GM12872 (cell line): ENCODE measurements around the gene MTIF3.

Experiments
- TF ChIP-seq, protein P1 (sequence below): IDR thresholded peaks from 3 replicates; pipeline ENCODE4 v1.5.1; 2011; ENCODE audit warnings: low read depth, mild to moderate bottlenecking, low read length, moderate library complexity; ENCODE audit not compliant: insufficient read depth

MTIF3 gene

DNA sequence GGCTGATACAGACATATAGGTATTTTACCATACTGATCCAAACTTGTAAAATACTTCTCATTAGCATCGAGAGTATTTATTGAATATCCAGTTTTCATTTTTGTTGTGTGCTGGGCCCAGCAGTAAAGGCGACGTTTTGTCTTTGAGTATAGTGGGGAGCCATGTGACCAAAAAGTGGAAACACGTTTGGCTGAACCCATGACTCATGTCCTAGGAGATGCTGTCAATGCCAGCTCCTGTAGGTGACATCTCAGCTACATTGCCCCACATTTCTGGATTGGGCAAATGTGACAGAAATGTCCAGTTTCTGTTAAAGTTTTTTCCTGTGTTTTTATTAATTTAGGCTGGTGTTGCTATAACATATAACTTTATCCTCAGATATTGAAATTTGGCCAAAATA lies 52.0 kb downstream of the MTIF3 start:
- TF ChIP-seq, protein P1, sequence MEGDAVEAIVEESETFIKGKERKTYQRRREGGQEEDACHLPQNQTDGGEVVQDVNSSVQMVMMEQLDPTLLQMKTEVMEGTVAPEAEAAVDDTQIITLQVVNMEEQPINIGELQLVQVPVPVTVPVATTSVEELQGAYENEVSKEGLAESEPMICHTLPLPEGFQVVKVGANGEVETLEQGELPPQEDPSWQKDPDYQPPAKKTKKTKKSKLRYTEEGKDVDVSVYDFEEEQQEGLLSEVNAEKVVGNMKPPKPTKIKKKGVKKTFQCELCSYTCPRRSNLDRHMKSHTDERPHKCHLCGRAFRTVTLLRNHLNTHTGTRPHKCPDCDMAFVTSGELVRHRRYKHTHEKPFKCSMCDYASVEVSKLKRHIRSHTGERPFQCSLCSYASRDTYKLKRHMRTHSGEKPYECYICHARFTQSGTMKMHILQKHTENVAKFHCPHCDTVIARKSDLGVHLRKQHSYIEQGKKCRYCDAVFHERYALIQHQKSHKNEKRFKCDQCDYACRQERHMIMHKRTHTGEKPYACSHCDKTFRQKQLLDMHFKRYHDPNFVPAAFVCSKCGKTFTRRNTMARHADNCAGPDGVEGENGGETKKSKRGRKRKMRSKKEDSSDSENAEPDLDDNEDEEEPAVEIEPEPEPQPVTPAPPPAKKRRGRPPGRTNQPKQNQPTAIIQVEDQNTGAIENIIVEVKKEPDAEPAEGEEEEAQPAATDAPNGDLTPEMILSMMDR = no peak

DNA sequence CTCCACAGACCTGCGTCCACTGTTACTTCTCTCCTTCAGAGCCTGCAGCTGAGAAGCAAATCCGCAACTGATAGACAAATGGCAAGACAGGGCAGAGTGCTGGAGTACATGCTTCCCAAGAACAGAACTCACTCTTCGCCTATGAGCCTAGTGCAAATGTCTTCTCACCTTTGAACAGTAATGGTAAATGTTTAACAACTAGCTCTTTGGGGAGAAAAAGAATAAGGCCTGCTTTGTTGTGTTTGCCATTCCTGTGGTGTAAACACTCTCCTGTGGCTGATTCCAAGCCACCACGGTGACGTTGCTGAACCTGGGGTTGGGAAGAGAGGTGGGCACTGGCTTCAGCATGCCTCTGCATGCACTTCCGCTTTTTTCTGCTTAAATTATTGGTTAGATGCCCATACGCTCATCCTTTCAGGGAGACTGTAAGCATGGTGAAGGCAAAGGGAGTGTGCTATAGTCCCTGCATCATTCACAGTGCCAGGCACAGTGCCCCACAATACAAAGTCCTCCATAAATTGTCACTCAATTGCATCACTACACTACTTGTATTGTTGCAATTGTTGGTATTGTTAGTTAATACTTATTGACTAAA lies 54.0 kb downstream of the MTIF3 start:
- TF ChIP-seq, protein P1 = no peak

DNA sequence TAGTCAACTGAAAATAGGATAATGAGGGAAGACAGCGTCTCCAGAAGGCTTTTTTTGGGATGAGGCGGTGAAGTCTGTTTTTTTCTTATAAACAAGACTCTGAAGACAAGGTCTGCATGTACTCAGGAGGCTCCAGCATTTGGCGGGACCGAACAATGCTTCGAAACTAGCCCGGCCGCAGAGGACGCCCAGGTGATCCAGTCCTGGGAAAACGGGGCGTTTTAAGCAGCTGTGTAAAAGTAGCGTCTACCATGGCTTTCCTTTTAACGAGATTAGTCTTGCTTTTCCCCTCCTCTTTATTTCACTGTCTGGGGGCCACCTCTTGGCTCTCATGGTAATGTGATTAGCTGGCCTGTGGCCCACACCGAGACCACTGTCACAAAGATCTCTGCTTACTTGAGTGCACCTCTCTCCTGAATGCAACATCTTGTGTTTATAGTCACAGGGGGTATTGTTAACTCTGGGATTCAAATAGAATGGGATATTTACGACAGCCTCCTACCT lies 55.3 kb downstream of the MTIF3 start:
- TF ChIP-seq, protein P1 = no peak

DNA sequence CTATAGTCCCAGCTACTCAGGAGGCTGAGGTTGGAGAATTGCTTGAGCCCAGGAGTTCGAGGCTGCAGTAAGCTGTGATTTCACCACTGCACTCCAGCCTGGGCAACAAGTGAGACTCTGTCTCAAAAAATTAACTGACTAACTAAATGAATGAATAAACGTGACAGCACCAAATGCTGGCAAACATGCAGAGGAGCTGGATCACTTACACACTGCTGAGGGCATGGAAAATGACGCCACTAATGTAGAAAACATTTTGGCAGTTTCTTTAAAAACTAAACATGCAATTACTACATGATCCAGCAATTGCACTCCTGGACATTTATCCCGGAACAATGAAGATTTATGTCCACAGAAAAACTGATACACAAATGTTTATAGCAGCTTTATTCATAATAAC lies 57.3 kb downstream of the MTIF3 start:
- TF ChIP-seq, protein P1 = no peak

DNA sequence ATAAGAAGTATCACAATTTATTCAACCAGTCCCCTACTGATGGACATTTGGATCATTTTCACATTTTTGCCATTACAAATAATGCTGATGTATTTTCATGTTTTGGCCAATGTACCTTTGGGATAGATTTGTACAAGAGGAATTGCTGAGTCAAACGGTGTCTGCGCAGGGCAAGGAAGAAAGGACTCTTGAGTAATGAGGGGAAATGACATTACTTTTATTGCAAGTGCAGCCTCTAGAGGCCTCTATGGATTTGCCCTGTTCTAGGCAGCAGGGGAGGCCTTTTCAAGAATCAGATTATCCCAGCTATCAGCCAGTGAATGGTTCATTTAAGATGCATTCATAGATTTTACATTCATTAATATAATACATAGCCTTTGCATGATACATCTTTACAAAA lies 58.9 kb downstream of the MTIF3 start:
- TF ChIP-seq, protein P1 = no peak

DNA sequence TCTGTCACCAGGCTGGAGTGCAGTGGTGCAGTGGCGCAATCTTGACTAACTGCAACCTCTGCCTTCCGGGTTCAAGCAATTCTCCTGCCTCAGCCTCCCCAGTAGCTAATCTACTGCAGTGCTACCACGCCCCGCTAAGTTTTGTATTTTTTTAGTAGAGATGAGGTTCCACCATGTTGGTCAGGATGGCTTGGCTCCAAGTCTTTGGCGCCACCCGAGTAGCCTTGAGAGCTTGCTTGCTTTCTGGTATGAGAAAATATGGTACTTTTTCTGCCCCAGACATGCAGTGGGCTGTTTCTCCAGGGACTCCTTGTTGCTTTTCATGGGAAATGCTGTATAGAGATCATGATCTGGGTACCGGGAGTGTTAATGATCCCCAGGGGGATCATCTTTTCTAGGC lies 60.5 kb downstream of the MTIF3 start:
- TF ChIP-seq, protein P1 = no peak

DNA sequence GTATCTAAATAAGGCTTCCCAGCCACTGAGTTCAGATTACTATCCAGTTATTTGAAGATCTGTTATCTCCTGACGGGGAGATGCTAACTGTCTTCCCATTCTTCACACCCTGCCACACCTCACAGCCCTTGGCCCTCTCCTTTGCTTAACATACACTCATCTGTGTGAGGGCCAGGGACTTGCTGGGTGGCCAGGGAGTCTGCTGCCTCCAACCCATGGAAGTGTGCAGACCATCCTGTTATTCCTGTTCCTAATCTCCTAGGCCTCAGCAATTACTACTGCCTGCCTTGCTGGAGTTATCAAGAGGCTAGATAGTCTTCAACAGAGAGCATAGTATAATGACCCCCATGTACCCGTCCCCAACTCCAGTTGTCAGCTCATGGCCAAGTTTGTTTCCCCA lies 62.1 kb downstream of the MTIF3 start:
- TF ChIP-seq, protein P1 = no peak
